ENCODE measurements around the gene ELOVL7.

DNA sequence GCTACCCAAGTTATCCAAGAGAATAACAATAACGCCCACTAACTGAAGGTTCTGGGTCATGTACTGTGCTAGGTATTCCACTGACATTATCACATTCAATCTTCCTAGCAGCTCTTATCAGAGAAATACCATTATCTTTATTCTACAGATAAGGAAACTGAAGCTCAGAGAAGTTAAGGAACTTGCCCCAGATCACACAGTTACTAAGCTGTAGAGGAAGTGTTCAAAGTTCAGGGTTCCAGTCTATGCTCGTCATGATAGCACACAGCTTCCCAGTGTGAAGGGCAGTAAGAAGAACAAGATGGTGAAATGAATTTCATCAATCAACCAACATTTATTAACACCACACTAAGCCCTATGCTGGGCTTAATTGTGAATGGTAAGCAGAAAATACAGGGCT lies 29.6 kb downstream of the ELOVL7 start:
- TF ChIP-seq POLR2A (IDR thresholded peaks at IDR 0.05; ENCODE audit: low read length) (no peak), BHLHE40 (IDR thresholded peaks at IDR 0.05; ENCODE audit: low read depth, low read length) (no peak), MYC (IDR thresholded peaks at IDR 0.05; ENCODE audit: borderline replicate concordance, low read length) (no peak), RAD21 (conservative IDR thresholded peaks at IDR 0.05 in 1 of 2, IDR thresholded peaks at IDR 0.05 in 1 of 2) (no peak)
- TF ChIP-seq, protein P1, sequence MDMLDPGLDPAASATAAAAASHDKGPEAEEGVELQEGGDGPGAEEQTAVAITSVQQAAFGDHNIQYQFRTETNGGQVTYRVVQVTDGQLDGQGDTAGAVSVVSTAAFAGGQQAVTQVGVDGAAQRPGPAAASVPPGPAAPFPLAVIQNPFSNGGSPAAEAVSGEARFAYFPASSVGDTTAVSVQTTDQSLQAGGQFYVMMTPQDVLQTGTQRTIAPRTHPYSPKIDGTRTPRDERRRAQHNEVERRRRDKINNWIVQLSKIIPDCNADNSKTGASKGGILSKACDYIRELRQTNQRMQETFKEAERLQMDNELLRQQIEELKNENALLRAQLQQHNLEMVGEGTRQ (IDR thresholded peaks at IDR 0.05) = no peak
- TF ChIP-seq, protein P2, sequence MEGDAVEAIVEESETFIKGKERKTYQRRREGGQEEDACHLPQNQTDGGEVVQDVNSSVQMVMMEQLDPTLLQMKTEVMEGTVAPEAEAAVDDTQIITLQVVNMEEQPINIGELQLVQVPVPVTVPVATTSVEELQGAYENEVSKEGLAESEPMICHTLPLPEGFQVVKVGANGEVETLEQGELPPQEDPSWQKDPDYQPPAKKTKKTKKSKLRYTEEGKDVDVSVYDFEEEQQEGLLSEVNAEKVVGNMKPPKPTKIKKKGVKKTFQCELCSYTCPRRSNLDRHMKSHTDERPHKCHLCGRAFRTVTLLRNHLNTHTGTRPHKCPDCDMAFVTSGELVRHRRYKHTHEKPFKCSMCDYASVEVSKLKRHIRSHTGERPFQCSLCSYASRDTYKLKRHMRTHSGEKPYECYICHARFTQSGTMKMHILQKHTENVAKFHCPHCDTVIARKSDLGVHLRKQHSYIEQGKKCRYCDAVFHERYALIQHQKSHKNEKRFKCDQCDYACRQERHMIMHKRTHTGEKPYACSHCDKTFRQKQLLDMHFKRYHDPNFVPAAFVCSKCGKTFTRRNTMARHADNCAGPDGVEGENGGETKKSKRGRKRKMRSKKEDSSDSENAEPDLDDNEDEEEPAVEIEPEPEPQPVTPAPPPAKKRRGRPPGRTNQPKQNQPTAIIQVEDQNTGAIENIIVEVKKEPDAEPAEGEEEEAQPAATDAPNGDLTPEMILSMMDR (IDR thresholded peaks at IDR 0.05) = no peak

Measured in A549 (cell line).